Liver (tissue), 9 donors: ENCODE results near the gene EHD4. TPM values are rescaled to one million over a fixed set of nuclear protein-coding genes. Genes with fewer than 3 reads are reported as not detected.

Experiments used
- DNase-seq: peaks from one replicate; pipeline ENCODE4 v3.0.0-alpha.2; 2017; ENCODE audit warnings: low spot score
- H3K27ac ChIP-seq, 2 donors: one replicate each; pipeline ENCODE4 v1.7.0; 2013; ENCODE audit warnings: inconsistent platforms in 2 of 2, low read length in 2 of 2, control low read depth in 1 of 2, low read depth in 1 of 2, mild to moderate bottlenecking in 1 of 2
- H3K27me3 ChIP-seq, 4 donors: one replicate each; pipeline versions ENCODE4 v1.6.1 to v1.7.0; 2013; ENCODE audit warnings: low read length in 3 of 4, inconsistent platforms in 1 of 4, mild to moderate bottlenecking in 1 of 4, moderate library complexity in 1 of 4; ENCODE audit not compliant: control insufficient read depth in 4 of 4, insufficient read depth in 4 of 4
- H3K36me3 ChIP-seq, 4 donors: one replicate each; pipeline versions ENCODE4 v1.6.1 to v1.7.0; 2013; ENCODE audit warnings: low read length in 3 of 4, mild to moderate bottlenecking in 3 of 4, low read depth in 1 of 4, moderate library complexity in 1 of 4; ENCODE audit not compliant: control insufficient read depth in 4 of 4, insufficient read depth in 3 of 4
- H3K4me1 ChIP-seq, 4 donors: one replicate each; pipeline versions ENCODE4 v1.6.1 to v1.7.0; 2013; ENCODE audit warnings: low read length in 3 of 4, mild to moderate bottlenecking in 3 of 4, moderate library complexity in 1 of 4; ENCODE audit not compliant: control insufficient read depth in 4 of 4, insufficient read depth in 4 of 4
- H3K4me3 ChIP-seq, 3 donors: one replicate each; pipeline versions ENCODE4 v1.6.1 to v1.7.0; 2013; ENCODE audit warnings: low read length in 3 of 3, control low read depth in 1 of 3, low read depth in 1 of 3, mild to moderate bottlenecking in 1 of 3
- H3K9ac ChIP-seq, 2 donors: one replicate each; pipeline ENCODE4 v1.7.0; 2013; ENCODE audit warnings: low read length in 2 of 2, mild to moderate bottlenecking in 2 of 2, moderate library complexity in 2 of 2, control low read depth in 1 of 2, low read depth in 1 of 2
- H3K9me3 ChIP-seq, 4 donors: one replicate each; pipeline versions ENCODE4 v1.6.1 to v1.7.0; 2013; ENCODE audit warnings: low read length in 3 of 4; ENCODE audit not compliant: control insufficient read depth in 4 of 4
- ATF3 ChIP-seq: IDR thresholded peaks from 2 replicates; pipeline ENCODE4 v1.6.1; 2016; ENCODE audit warnings: antibody characterized with exemption
- EGR1 ChIP-seq, 2 donors: IDR thresholded peaks; 2 replicates each; pipeline ENCODE4 v1.6.1; 2016 to 2018; ENCODE audit warnings: antibody characterized with exemption in 2 of 2, low read depth in 2 of 2
- FOXA1 ChIP-seq: IDR thresholded peaks from 2 replicates; pipeline ENCODE4 v1.6.1; 2016; ENCODE audit warnings: antibody characterized with exemption
- FOXA2 ChIP-seq: IDR thresholded peaks from 2 replicates; pipeline ENCODE4 v1.6.1; 2016; ENCODE audit warnings: antibody characterized with exemption
- GABPA ChIP-seq, 2 donors: IDR thresholded peaks in 1 of 2; conservative IDR thresholded peaks in 1 of 2; 2 replicates each; pipeline ENCODE4 v1.6.1; 2016; ENCODE audit warnings: antibody characterized with exemption in 2 of 2, mild to moderate bottlenecking in 1 of 2, moderate library complexity in 1 of 2
- HNF4A ChIP-seq, 2 donors: conservative IDR thresholded peaks; 2 replicates each; pipeline ENCODE4 v1.6.1; 2016; ENCODE audit warnings: antibody characterized with exemption in 2 of 2, mild to moderate bottlenecking in 2 of 2
- HNF4G ChIP-seq: IDR thresholded peaks from 2 replicates; pipeline ENCODE4 v1.6.1; 2016; ENCODE audit warnings: antibody characterized with exemption
- JUND ChIP-seq, 2 donors: IDR thresholded peaks; 2 replicates each; pipeline ENCODE4 v1.6.1; 2016; ENCODE audit warnings: antibody characterized with exemption in 2 of 2
- MAX ChIP-seq: IDR thresholded peaks from 2 replicates; pipeline ENCODE4 v1.6.1; 2016; ENCODE audit warnings: antibody characterized with exemption
- NR2F2 ChIP-seq: IDR thresholded peaks from 2 replicates; pipeline ENCODE4 v1.6.1; 2016; ENCODE audit warnings: antibody characterized with exemption
- RAD21 ChIP-seq, 2 donors: IDR thresholded peaks; 2 replicates each; pipeline ENCODE4 v1.6.1; 2016; ENCODE audit warnings: antibody characterized with exemption in 2 of 2, mild to moderate bottlenecking in 2 of 2
- REST ChIP-seq: IDR thresholded peaks from 2 replicates; pipeline ENCODE4 v1.6.1; 2016; ENCODE audit warnings: antibody characterized with exemption, mild to moderate bottlenecking
- RXRA ChIP-seq, 2 donors: IDR thresholded peaks; 2 replicates each; pipeline ENCODE4 v1.6.1; 2017 to 2018; ENCODE audit warnings: antibody characterized with exemption in 2 of 2, mild to moderate bottlenecking in 1 of 2
- SP1 ChIP-seq: IDR thresholded peaks from 2 replicates; pipeline ENCODE4 v1.6.1; 2018; ENCODE audit warnings: antibody characterized with exemption, mild to moderate bottlenecking
- TAF1 ChIP-seq: conservative IDR thresholded peaks from 2 replicates; pipeline ENCODE4 v1.6.1; 2016; ENCODE audit warnings: antibody characterized with exemption, mild to moderate bottlenecking
- YY1 ChIP-seq: IDR thresholded peaks from 2 replicates; pipeline ENCODE4 v1.6.1; 2016; ENCODE audit warnings: antibody characterized with exemption, mild to moderate bottlenecking
- ZBTB33 ChIP-seq: IDR thresholded peaks from 2 replicates; pipeline ENCODE4 v1.6.1; 2016; ENCODE audit warnings: antibody characterized with exemption
- WGBS: extraction: QIAGEN DNeasy Blood & Tissue Kit; methylation state at CpG from one replicate; pipeline ENCODE4 v1.1.7; 2013; 5-methylcytosine and 5-hydroxymethylcytosine counted together
- polyA plus RNA-seq, 2 donors: library from polyadenylated mRNA; stranded (reverse) in 1 of 2; unstranded in 1 of 2; fragments of 200-250 nt in 1 of 2; fragments of >200 nt in 1 of 2; fragmentation: Nextera tagmentation in 1 of 2; extraction: Ambion mirVana in 1 of 2; gene quantifications; one replicate each; pipeline versions ENCODE4 v1.2.1 to v1.2.3, GENCODE V29; 2013 to 2015
- total RNA-seq, 2 donors: library from RNA; depleted of rRNA; stranded (reverse); fragments of >200 nt; gene quantifications; one replicate each; pipeline ENCODE4 v1.2.3, GENCODE V29; 2014
- donor health status: healthy.
- donor health status: healthy.
- donor health status: healthy.
- donor health status: healthy.
- donor health status: healthy.

EHD4 gene
- total and polyA plus RNA-seq, 4 donors: 3.3 to 10.0 (median 6.2) TPM

- no peaks in the 10 kb centered on the region for H3K36me3 ChIP-seq
- 93% methylated on average over 5 of the region's 5 CpGs for WGBS
- H3K27me3 ChIP-seq: no peaks in the 10 kb centered on the region
- H3K4me3 ChIP-seq: no peak overlapping the region
- DNase-seq: no peak
- no peaks in the 10 kb centered on the region for H3K9me3 ChIP-seq
- H3K9ac ChIP-seq: no peak overlapping the region
- H3K27ac ChIP-seq: no peak overlapping the region
- TF ChIP-seq MAX (no peak), FOXA2 (no peak), HNF4G (no peak), NR2F2 (no peak), ZBTB33 (no peak)
- no peaks in the 10 kb centered on the region for H3K4me1 ChIP-seq
These were observed 37.1 kb upstream of the EHD4 start for GRCh38 chr15:42009474-42009873.

GRCh38 chr15:42009022-42009421 is 36.7 kb upstream of the EHD4 start:
- DNase-seq: no peak
- TF ChIP-seq TAF1: no peak
- TF ChIP-seq SP1: no peak
- no peak for TF ChIP-seq FOXA1
- no peak for TF ChIP-seq RAD21 (IDR thresholded peaks at IDR 0.05)
- TF ChIP-seq RXRA (IDR thresholded peaks at IDR 0.05): no peak
- TF ChIP-seq JUND (IDR thresholded peaks at IDR 0.05): no peak
- no peak for TF ChIP-seq FOXA2
- no peak for TF ChIP-seq EGR1 (IDR thresholded peaks at IDR 0.05; ENCODE audit: low read depth in 2 of 2)
- TF ChIP-seq YY1: no peak
- no peak for TF ChIP-seq HNF4G
- TF ChIP-seq NR2F2: no peak
- Histone ChIP-seq H3K4me3 (no peak overlapping the region), H3K36me3 (no peaks in the 10 kb centered on the region), H3K9ac (no peak overlapping the region), H3K27me3 (no peaks in the 10 kb centered on the region), H3K4me1 (no peaks in the 10 kb centered on the region), H3K27ac (no peak overlapping the region), H3K9me3 (no peaks in the 10 kb centered on the region)

- H3K4me3 ChIP-seq: no peak overlapping the region
- H3K27me3 ChIP-seq: no peaks in the 10 kb centered on the region
- TF ChIP-seq TAF1: no peak
- no peak for TF ChIP-seq NR2F2
- TF ChIP-seq FOXA2: no peak
- TF ChIP-seq HNF4A (conservative IDR thresholded peaks at IDR 0.05): no peak
- no peak for TF ChIP-seq FOXA1
- H3K9ac ChIP-seq: no peak overlapping the region
- no peak overlapping the region for H3K27ac ChIP-seq
- H3K36me3 ChIP-seq: no peaks in the 10 kb centered on the region
- 97% methylated on average over 1 of the region's 1 CpG for WGBS
- DNase-seq: no peak
- no peaks in the 10 kb centered on the region for H3K4me1 ChIP-seq
- H3K9me3 ChIP-seq: no peaks in the 10 kb centered on the region
These were observed 35.0 kb upstream of the EHD4 start for GRCh38 chr15:42007386-42007785.

GRCh38 chr15:42002333-42002732 is 30.0 kb upstream of the EHD4 start:
- no peaks in the 10 kb centered on the region for H3K4me1 ChIP-seq
- H3K27me3 ChIP-seq: no peaks in the 10 kb centered on the region
- no peaks in the 10 kb centered on the region for H3K36me3 ChIP-seq
- WGBS: 83% methylated on average over 6 of the region's 6 CpGs
- no peak overlapping the region for H3K9ac ChIP-seq
- no peak overlapping the region for H3K4me3 ChIP-seq
- no peak for DNase-seq
- H3K27ac ChIP-seq: no peak overlapping the region
- H3K9me3 ChIP-seq: no peaks in the 10 kb centered on the region
- TF ChIP-seq SP1 (no peak), FOXA2 (no peak), RAD21 (IDR thresholded peaks at IDR 0.05) (no peak), FOXA1 (no peak), HNF4A (conservative IDR thresholded peaks at IDR 0.05) (no peak), GABPA (IDR thresholded peaks at IDR 0.05 in 1 of 2, conservative IDR thresholded peaks at IDR 0.05 in 1 of 2) (no peak), REST (no peak), YY1 (no peak), ATF3 (no peak), TAF1 (no peak), ZBTB33 (no peak), HNF4G (no peak)
